HS-5 (cell line): ENCODE results near the gene NINJ2.

Source experiments
- DNase-seq: peaks from one replicate; pipeline ENCODE4 v3.0.0-alpha.2; 2012; ENCODE audit warnings: low read depth

The NINJ2 gene

DNA sequence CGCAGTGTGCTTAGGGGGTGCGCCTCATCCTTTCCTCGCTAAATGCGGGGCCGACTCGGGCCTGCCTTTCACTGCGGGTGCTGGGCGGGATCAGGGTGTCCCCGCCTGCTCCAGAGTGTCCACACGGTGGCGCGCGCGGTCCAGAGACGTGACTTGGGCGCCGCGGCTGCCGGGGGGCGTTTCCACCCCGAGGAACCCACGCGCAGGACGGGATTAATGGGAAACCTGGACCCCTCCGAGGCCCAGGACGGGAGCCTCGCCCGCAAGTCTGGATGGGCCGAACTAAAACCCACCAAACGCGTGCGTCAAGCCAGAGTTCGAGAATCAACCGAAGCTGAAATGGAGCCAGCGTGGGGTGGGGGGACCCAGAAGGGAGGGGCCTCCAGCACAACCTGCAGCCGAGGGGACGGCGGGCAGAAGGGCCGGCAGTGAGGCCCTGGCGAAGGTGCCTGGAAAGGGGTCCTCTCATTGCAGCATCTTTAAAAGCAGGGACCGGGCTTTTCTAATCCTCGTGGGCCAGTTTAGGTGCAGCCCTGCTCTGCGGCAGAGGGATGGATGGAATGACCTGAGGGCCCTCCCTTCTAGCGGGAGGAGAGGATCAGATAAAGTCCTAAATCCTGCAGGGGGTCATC is 93.3 kb downstream of the NINJ2 start:
- DNase-seq: no peak

DNA sequence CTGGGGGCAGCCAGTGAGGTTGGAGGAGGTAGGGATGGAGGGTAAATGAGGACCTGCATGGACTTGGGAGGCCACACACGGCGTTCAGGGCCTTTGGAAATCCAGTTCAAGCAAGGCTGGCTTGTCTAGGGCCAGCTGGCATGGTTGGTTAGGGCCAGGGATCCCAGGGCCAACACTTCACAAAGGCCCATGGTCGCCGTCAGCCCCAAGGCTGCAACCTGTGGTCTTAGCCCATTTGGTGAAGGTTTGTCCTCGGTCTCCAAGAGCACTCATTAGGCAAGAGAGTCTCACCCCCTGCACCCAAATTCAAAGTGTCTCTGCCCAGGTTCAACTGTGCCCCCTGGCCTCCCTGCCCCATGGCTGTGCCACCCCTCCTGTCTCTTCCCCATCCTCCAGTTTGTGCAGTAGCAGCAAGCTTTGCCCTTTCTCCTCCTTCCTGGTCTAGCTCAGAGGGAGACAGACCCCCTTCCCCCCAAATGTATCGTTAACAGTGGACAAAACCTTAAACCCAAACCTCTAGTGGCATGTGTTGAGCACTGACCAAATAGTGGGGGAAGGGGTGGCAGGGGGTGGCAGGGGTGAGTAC is 94.1 kb downstream of the NINJ2 start:
- no peak for DNase-seq

- DNase-seq: no peak
Measured at GRCh38 chr12:568486-568885, 94.8 kb downstream of the NINJ2 start.

GRCh38 chr12:565589-566105 is 97.6 kb downstream of the NINJ2 start:
- DNase-seq: no peak

DNA sequence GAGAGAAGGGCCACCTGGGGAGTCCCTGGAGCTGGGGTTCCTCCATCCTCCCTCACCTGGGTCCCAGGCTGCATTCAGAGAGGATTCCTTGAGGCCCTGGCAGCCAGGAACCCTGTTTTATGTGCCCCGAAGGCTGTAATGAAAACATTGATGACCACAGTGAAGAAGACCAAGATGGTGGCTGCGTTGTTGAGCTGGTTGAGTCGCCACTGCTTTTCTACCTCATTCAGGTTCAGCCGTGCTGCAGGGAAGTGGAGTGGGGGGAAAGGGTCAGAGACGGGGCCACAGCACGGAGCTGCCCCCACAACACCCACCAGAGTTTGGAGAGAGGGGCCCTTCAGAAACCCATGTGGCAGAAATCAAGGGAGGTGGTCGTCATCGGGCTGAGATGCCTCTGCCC is 98.1 kb downstream of the NINJ2 start:
- no peak for DNase-seq

DNA sequence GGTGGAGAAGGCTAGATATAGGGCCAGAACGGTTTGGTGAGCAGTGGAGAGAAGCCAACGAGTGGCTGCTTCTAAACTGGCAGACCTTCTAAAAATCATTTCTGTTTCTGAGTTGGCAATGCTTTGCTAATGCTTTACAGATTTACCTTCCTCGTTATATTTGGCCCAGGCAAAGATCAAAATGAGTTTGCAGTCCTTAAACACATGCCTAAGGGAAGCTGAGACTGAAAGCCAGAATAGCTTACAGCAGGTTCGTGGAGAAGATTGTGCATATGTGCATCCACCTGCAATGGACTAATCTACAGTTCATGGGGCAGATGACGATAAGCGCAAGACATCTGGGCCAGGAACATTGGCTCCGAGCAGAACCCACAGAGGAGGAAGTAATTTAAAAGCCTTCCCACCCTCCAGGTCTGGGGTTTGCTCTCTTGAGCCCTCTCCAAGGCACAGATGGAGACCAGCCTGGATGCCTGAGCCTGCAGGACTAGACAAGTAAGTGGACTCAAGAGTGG is 99.4 kb downstream of the NINJ2 start:
- DNase-seq: no peak

GRCh38 chr12:563250-563781 is 99.9 kb downstream of the NINJ2 start:
- DNase-seq: no peak

DNA sequence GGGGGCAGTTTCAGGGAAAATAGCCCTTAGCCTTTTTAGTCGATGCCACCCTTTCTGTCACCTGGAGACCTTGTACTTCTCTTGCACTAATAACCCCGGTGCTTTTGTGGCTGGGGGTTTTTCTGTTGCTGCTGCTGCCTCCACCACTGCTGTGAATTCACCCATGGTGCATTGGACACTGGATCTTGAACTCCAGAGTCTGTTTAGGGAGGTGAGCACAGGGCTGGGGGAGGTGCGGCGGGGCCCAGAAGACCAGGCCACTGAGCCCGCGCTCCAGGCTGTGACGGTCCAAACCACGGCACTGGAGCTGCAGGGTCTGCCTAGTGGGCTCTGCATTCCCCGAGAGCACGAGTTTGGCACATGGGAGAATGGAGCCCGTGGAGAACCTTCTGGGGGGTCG is 100.6 kb downstream of the NINJ2 start:
- DNase-seq: no peak

DNA sequence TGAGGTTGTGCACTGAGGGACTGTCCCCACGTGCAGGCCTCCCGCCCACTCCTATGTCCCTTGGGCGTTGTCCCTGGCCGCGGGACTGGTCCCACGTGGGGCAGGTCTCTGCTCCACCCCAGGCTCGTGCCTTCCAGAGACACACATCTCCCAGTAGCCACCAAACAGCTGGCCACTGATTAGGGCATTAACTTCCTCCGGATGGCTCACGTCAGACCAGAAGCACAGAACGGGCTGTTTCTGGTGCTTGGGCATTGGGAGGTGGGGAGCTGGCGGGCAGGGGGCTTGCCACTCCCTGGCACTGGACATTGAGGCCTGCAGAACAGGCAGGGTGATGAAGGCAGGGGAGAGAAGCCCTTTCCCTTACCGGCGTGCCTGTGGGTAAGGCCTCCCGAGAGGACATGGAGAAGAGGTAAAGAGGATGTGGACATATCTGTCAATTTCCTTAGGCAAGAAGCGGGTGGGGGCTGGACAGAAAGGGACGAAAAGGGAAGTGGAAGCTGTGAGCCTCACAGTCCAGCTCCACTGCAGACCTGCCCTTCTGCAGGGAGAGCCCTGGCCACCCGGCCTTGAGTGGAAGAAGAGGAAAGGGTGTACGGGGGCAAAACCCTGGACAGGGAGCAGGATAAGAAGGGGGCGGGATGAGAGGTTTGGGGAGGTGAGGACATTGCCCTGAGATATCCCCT is 101.2 kb downstream of the NINJ2 start:
- no peak for DNase-seq

GRCh38 chr12:561391-561705 is 101.9 kb downstream of the NINJ2 start:
- no peak for DNase-seq

DNA sequence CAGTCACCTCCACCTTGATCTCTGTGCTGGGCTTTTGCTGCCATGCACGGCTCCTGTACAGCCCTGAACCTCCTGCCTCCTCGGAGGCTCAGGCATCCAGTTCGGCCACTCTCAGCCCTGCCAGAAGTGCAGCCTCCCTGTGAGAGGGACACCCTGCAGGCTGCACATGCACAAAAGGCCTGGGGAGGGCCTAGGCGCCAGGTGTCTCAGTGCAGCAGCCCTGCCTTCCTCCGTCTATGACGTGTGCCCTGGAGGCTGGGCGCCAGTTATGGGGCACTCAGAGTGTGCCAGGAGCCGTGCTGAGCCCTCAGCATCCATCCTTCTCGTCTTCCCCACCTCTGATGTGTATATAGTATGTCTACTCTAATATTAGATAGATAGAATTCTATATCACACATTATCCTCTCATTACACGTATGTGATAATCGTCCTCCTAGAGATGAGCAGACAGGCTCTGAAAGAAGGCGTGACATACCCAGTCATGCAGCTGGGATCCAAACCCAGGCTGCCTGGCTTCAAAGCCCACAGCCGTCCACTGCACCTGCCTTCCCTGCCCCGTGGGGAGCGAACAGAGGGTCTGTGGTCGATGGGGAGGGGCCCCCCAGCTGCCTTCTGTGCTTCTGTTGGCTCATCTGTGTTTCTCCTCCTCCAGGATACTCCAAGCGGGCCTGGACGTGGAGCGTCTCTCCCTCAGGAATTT is 102.4 kb downstream of the NINJ2 start:
- no peak for DNase-seq

GRCh38 chr12:559906-560455 is 103.3 kb downstream of the NINJ2 start:
- no peak for DNase-seq

- no peak for DNase-seq
Measured at GRCh38 chr12:559208-559905, 103.9 kb downstream of the NINJ2 start.

GRCh38 chr12:558580-558979 is 104.7 kb downstream of the NINJ2 start:
- no peak for DNase-seq

- DNase-seq: no peak
Measured at GRCh38 chr12:556498-556897, 106.7 kb downstream of the NINJ2 start.

GRCh38 chr12:554001-554285 is 109.3 kb downstream of the NINJ2 start:
- no peak for DNase-seq

DNA sequence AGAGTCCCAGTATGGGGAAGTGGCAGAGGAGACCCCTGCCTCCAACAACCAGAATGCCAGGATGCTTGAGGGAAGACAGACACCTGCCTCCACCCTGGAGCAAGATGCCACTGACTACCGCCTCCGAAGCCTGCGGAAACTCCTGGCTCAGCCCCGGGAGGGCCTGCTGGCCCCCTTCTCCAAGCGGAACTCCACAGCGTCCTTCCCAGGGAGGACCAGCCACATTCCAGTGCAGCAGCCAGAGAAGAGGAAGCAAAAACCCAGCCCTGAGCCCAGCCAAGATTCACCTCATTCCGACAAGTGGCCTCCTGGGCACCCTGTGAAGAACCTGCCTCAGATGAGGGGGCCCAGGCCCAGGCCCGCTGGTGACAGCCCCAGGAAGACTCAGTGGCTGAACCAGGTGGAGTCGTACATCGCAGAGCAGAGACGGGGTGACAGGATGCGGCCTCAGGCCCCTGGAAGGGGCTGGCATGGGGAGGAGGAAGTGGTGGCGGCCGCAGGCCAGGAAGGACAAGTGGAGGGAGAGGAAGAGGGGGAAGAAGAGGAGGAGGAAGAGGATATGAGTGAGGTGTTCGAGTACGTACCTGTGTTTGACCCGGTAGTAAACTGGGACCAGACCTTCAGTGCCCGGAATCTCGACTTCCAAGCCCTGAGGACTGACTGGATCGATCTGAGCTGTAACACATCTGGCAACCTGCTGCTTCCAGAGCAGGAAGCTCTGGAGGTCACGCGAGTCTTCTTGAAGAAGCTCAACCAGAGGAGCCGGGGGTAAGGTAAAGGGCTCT is 109.8 kb downstream of the NINJ2 start:
- no peak for DNase-seq

DNA sequence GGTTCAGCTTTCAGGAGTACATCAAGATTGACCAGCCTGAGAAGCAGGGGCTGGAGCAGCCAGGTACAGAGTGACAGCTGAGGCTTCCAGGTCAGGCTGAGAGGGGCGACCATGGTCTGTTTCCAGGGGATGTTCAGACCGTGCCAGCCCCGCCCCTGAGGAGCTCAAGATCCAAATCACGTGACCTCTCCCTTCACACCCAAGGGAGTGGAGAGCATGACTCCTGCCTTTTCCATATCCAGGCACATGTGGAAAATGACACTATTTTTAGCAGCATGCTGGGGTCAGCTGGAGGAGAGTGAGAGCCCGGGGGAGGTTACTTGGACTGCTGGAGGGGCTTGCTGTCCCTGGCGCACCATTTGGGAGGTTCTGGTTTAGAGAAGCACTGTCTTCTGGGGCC is 110.8 kb downstream of the NINJ2 start:
- no peak for DNase-seq

- DNase-seq: no peak
Measured at GRCh38 chr12:550473-551260, 112.6 kb downstream of the NINJ2 start.

DNA sequence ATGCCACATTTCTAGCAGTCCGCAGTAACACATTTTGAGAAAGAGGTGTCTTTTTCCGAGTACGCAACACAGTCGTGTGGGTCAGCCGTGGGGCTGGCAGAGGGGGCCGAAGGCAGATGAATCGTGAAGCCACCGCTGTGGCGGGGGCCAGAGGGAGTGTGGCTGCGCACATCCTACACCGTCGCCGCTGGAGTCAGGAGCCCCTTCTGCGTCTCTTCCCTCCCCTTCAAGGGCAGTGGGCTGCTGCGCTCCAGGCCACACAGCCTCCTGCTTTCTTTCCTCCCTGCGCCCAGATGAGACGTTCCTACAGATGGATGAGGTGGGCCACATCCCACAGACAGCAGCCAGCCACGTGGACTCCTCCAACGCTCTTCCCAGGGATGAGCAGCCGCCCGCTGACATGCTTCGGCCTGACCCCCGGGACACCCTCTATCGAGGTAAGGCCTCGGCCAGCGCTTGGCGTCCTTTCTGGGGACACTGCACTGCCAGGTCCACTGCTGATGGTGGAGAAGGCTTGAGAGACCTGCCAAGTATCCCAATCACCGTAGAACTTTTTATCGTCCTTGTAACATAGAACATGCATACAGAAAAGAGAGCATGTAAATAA is 113.7 kb downstream of the NINJ2 start:
- DNase-seq: no peak
